Measurements from ENCODE around the gene ALDH3B1. TPM values are rescaled to one million over a fixed set of nuclear protein-coding genes. Genes with fewer than 3 reads are reported as not detected.

The ALDH3B1 gene
- total and polyA plus RNA-seq, 2 donors (not counting 3 experiments of a cell fraction or from before 2014, with no cell fraction given) = 0.13 to 1.0 TPM

GRCh38 chr11:68016904-68017817 is 7.0 kb downstream of the ALDH3B1 start:
- no peaks in the 10 kb centered on the region for H3K9me3 ChIP-seq (replicated peaks; ENCODE audit: control insufficient read depth, insufficient read depth, low read length)
- no peak overlapping the region for H3K4me3 ChIP-seq (replicated peaks in 1 of 3; ENCODE audit: insufficient read depth in 1 of 3, low read depth in 1 of 3, low read length in 3 of 3)
- H3K36me3 ChIP-seq (ENCODE audit: control insufficient read depth in 2 of 2, extremely low read depth in 1 of 2, insufficient read depth in 2 of 2, low read length in 2 of 2) = no peaks in the 10 kb centered on the region
- H2AFZ ChIP-seq (ENCODE audit: low read depth, low read length) = no peak overlapping the region
- H3K27ac ChIP-seq (ENCODE audit: insufficient read depth, low read depth, low read length) = no peak overlapping the region
- ChIA-PET POLR2A (no interaction called here), CTCF (no interaction called here)
- no peak overlapping the region for H3K4me2 ChIP-seq (ENCODE audit: insufficient read depth, low read length)
- H3K9ac ChIP-seq (replicated peaks; ENCODE audit: extremely low read depth, insufficient read depth, low read length) = no peak overlapping the region
- H3K27me3 ChIP-seq (ENCODE audit: control insufficient read depth in 2 of 2, insufficient read depth in 2 of 2, low read length in 2 of 2) = no peaks in the 10 kb centered on the region
- H3K9me1 ChIP-seq (replicated peaks; ENCODE audit: control insufficient read depth, extremely low read depth, insufficient read depth, low read length) = no peaks in the 10 kb centered on the region
- no peak for DNase-seq (ENCODE audit: low read depth, low spot score)
- no peak for TF ChIP-seq EZH2 (IDR thresholded peaks at IDR 0.05; ENCODE audit: borderline replicate concordance, low read depth, low read length, severe bottlenecking)
- no peak for TF ChIP-seq CTCF (IDR thresholded peaks at IDR 0.05; ENCODE audit: extremely low read depth in 1 of 2, insufficient read depth in 1 of 2, low read depth in 1 of 2, low read length in 2 of 2)
- no peak for TF ChIP-seq POLR2AphosphoS5 (IDR thresholded peaks at IDR 0.05; ENCODE audit: insufficient read depth, low read depth, low read length)
- intact Hi-C loops (cut with micrococcal nuclease) (no loop called here), dilution Hi-C loops (cut with MboI; ENCODE audit: extremely low pct_ligation_motif_present, low sequenced_read_pairs) (no loop called here)
- no peaks in the 10 kb centered on the region for H3K79me2 ChIP-seq (ENCODE audit: control insufficient read depth, insufficient read depth, low read length)
- no TSS peak for BruUV-seq (replicated peaks)
- no peaks in the 10 kb centered on the region for H4K20me1 ChIP-seq (replicated peaks; ENCODE audit: control insufficient read depth, extremely low read depth, insufficient read depth, low read length)
- peaks cover 7% of the 10 kb centered on the region for H3K4me1 ChIP-seq (ENCODE audit: control insufficient read depth, extremely low read depth, insufficient read depth, low read length)
- no peak for FAIRE-seq

Measured in endothelial cell of umbilical vein (primary cell).